Esophagus squamous epithelium (tissue), 5 donors: ENCODE results near the gene PACS2. TPM values are rescaled to one million over a fixed set of nuclear protein-coding genes. Genes with fewer than 3 reads are reported as not detected.
A peak's percentile ranks its signal among the peaks of the same experiment; 100 is the strongest.

Experiments
- DNase-seq: peaks from one replicate; lab custom pipeline; 2025; lab: John Stamatoyannopoulos, UW
- H3K27ac ChIP-seq, 4 donors: fragments of 200-600 bp; sonication (generic); one replicate each; pipeline ENCODE4 v1.5.1; 2016 to 2019; ENCODE audit warnings: mild to moderate bottlenecking in 1 of 4
- H3K27me3 ChIP-seq, 4 donors: fragments of 200-600 bp; sonication (generic); 1 replicate in 3 of 4; 2 replicates in 1 of 4; pipeline versions ENCODE4 v1.5.1 to v1.6.0; 2017 to 2021; ENCODE audit warnings: antibody characterized with exemption in 1 of 4
- H3K36me3 ChIP-seq, 3 donors: fragments of 200-600 bp; sonication (generic); one replicate each; pipeline ENCODE4 v1.5.1; 2016 to 2019
- H3K4me1 ChIP-seq, 3 donors: fragments of 200-600 bp; sonication (generic); one replicate each; pipeline ENCODE4 v1.5.1; 2017 to 2019
- H3K4me3 ChIP-seq, 4 donors: fragments of 200-600 bp; sonication (generic); 1 replicate in 3 of 4; 2 replicates in 1 of 4; pipeline ENCODE4 v1.5.1; 2016 to 2019; ENCODE audit warnings: mild to moderate bottlenecking in 2 of 4, moderate library complexity in 1 of 4
- H3K9me3 ChIP-seq, 3 donors: fragments of 200-600 bp; sonication (generic); one replicate each; pipeline ENCODE4 v1.5.1; 2016 to 2019
- CTCF ChIP-seq, 6 experiments: fragments of 450-650 bp in 4 of 6; fragments of 200-600 bp in 2 of 6; sonication (generic) in 2 of 6; IDR thresholded peaks; one replicate each; pipeline ENCODE4 v1.5.1; 2016 to 2019; ENCODE audit warnings: antibody characterized with exemption in 6 of 6, mild to moderate bottlenecking in 4 of 6, moderate library complexity in 4 of 6
- POLR2A ChIP-seq, 4 donors: fragments of 450-650 bp; IDR thresholded peaks; one replicate each; pipeline ENCODE4 v1.6.1; 2017; ENCODE audit warnings: antibody characterized with exemption in 4 of 4, mild to moderate bottlenecking in 4 of 4, moderate library complexity in 3 of 4
- WGBS, 2 donors: methylation state at CpG; one replicate each; pipeline ENCODE4 v1.1.5; 2018; 5-methylcytosine and 5-hydroxymethylcytosine counted together
- intact Hi-C: fragments of 100-400 bp; cut with DNase I; formaldehyde crosslinking; loops from one replicate; pipeline ENCODE4 v1.15.0; 2022
- total RNA-seq, 4 donors: library from RNA; depleted of rRNA; stranded (reverse); fragments of >200 nt; gene quantifications; one replicate each; pipeline ENCODE4 v1.1.0, GENCODE V29; 2016
- donor health status: DM: yes; HTN: yes; CAD: no.

The PACS2 gene
- total RNA-seq, 4 donors from 2014 or later, result 20.2 to 42.3 (median 30.9) TPM

DNA sequence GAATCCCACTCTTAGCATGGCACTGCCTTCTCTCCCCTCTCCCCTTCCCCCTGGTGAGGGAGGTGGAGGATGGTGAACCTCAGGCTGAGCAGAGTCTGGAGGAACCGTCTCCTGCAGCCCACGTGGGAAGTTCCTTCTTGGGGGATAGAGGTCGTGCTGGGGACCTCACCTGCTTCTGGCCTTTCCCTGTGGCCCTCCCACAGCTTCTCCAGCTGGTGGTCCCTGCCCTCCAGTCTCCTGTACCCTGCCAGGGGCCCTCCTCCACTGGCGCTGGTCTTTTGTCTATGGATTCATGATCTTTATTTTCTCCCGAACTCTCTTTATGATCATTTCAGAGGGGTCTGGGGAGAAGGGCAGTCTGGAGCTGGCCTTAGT, 96.1 kb downstream of the PACS2 start:
- TF ChIP-seq POLR2A (IDR thresholded peaks at IDR 0.05) (no peak), CTCF (IDR thresholded peaks at IDR 0.05) (no peak)
- H3K9me3 ChIP-seq, result no peaks in the 10 kb centered on the region
- H3K4me1 ChIP-seq, result peaks cover 16 to 32% (median 23%) of the 10 kb centered on the region in 3 donors
- DNase-seq, result no peak
- H3K4me3 ChIP-seq, result peak overlapping the region in 3 of 4 donors; percentile 19 to 66 (median 47)
- no peak overlapping the region for H3K27ac ChIP-seq
- H3K36me3 ChIP-seq, result no peaks in the 10 kb centered on the region
- peaks cover 0 to 42% (median 4%) of the 10 kb centered on the region in 4 donors for H3K27me3 ChIP-seq
- intact Hi-C loops, result no loop called here
- WGBS, 2 donors, result 54 to 61% methylated on average over 3 to 4 of the region's 5 CpGs

GRCh38 chr14:105411017-105411941, 96.7 kb downstream of the PACS2 start:
- no peak for TF ChIP-seq CTCF (IDR thresholded peaks at IDR 0.05)
- no peak for TF ChIP-seq POLR2A (IDR thresholded peaks at IDR 0.05)
- peak overlapping the region; percentile 13 to 66 (median 33) for H3K4me3 ChIP-seq
- H3K4me1 ChIP-seq, result peaks cover 16 to 34% (median 23%) of the 10 kb centered on the region in 3 donors
- 6% methylated on average over 18 of the region's 86 CpGs; no CpG with 5 or more reads in 1 of the 2 donors for WGBS, 2 donors
- intact Hi-C loops, result no loop called here
- no peak for DNase-seq
- no peak overlapping the region for H3K27ac ChIP-seq
- no peaks in the 10 kb centered on the region for H3K9me3 ChIP-seq
- H3K36me3 ChIP-seq, result no peaks in the 10 kb centered on the region
- H3K27me3 ChIP-seq, result peaks cover 0 to 42% (median 4%) of the 10 kb centered on the region in 4 donors

DNA sequence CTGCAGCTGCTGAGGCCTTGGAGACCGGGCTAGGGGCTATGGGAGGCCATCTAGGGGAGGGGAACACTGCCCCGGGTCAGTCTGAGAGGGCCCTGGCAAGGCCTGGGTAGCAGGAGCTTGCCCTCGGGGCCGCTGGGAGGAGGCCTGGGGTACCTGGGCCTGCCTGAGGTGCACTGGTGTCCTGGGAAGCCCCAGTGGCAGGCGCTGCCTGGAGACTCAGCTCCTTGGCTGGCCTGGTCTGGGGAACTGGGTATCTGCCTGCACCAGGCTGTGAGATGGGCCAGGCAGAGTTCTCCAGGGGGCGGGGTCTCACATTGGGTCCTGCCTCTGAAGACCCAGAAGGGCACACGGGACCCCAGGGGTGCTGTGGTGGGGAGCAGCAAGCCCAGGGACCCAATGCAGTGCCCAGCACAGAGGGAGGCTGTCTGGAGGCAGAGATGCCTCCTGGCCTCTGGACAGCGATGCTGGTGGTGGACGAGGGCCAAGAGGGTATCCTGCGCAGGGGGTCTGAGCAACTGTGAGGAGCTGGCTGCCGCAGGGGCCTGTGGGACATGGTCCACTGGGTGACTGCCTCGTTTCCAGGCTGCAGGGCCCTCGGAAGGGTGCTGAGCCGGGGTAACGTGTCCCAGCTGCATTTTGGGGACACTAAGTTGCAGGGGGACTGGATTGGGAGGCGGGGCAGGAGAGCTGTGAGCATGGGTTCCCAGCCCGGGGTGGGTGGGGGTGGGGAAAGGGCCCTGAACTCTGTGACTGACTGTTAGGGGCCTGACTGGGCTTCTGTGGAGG, 97.6 kb downstream of the PACS2 start:
- WGBS, 2 donors, result 68 to 81% methylated on average over 3 to 8 of the region's 17 CpGs
- intact Hi-C loops, result no loop called here

GRCh38 chr14:105412771-105413543, 98.4 kb downstream of the PACS2 start:
- TF ChIP-seq CTCF (IDR thresholded peaks at IDR 0.05), result no peak
- no peak for TF ChIP-seq POLR2A (IDR thresholded peaks at IDR 0.05)
- DNase-seq, result no peak
- Histone ChIP-seq H3K9me3 (no peaks in the 10 kb centered on the region), H3K4me3 (no peak overlapping the region), H3K4me1 (peaks cover 16 to 34% (median 23%) of the 10 kb centered on the region in 3 donors), H3K27ac (no peak overlapping the region), H3K36me3 (no peaks in the 10 kb centered on the region), H3K27me3 (peaks cover 0 to 42% (median 4%) of the 10 kb centered on the region in 4 donors)
- intact Hi-C loops, result no loop called here
- WGBS, 2 donors, result 86 to 87% methylated on average over 4 to 5 of the region's 8 CpGs

More for the DNA sequence above, 97.6 kb downstream of the PACS2 start:
- Histone ChIP-seq H3K36me3 (no peaks in the 10 kb centered on the region), H3K9me3 (no peaks in the 10 kb centered on the region), H3K4me3 (peak overlapping the region in 1 of 4 donors; percentile 66), H3K27ac (no peak overlapping the region), H3K4me1 (peaks cover 16 to 34% (median 23%) of the 10 kb centered on the region in 3 donors), H3K27me3 (peaks cover 0 to 42% (median 4%) of the 10 kb centered on the region in 4 donors)
- TF ChIP-seq POLR2A (IDR thresholded peaks at IDR 0.05) (no peak), CTCF (IDR thresholded peaks at IDR 0.05) (no peak)
- DNase-seq, result no peak
